ENCODE measurements around the gene ZNF599.

The ZNF599 gene

DNA sequence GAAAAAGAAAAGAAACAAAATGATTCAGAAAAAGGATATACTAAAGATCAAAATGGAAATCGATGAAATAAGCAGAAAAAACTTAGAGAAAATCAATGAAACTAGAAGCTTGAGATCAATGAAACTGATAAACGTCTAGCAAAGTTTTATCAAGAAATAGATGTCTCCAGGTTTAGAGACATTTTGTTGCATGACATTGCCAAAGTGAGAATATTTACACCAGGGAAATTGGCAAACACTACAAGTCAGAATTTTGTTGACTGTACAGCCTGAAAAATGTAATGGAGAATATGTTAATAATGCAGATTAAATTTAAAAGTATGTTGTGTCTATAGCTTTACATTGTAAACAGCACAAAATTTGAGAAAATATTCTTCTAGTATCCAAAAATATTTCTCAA is 5.3 kb upstream of the ZNF599 start:
- TF ChIP-seq EZH2 (IDR thresholded peaks at IDR 0.05; ENCODE audit: borderline replicate concordance, low read depth, low read length, severe bottlenecking) = no peak
- TF ChIP-seq CTCF (IDR thresholded peaks at IDR 0.05; ENCODE audit: borderline replicate concordance, extremely low read depth, low read length, poor library complexity, severe bottlenecking) = no peak
- Histone ChIP-seq H3K9ac (ENCODE audit: low read depth, low read length) (no peak overlapping the region), H3K4me2 (ENCODE audit: insufficient read depth, low read length) (no peak overlapping the region), H3K27ac (ENCODE audit: low read length) (no peak overlapping the region), H3K36me3 (ENCODE audit: insufficient read depth, low read length) (no peaks in the 10 kb centered on the region), H4K20me1 (ENCODE audit: insufficient read depth, low read length) (no peaks in the 10 kb centered on the region), H3K4me3 (ENCODE audit: low read depth in 1 of 2, low read length in 2 of 2) (no peak overlapping the region), H3K9me3 (ENCODE audit: insufficient read depth, low read length, severe bottlenecking) (peaks cover 3% of the 10 kb centered on the region), H3K4me1 (ENCODE audit: insufficient read depth, low read length) (peaks cover 3% of the 10 kb centered on the region; the same call in 1 of the 2 replicates), H2AFZ (ENCODE audit: low read depth, low read length) (no peak overlapping the region), H3K79me2 (ENCODE audit: insufficient read depth, low read length) (no peaks in the 10 kb centered on the region), H3K27me3 (ENCODE audit: insufficient read depth, low read length, poor library complexity) (peaks cover 7% of the 10 kb centered on the region)
- DNase-seq (no peak), ATAC-seq (ENCODE audit: insufficient read depth, low read depth) (no peak)

- peaks cover 7% of the 10 kb centered on the region for H3K27me3 ChIP-seq (ENCODE audit: insufficient read depth, low read length, poor library complexity)
- no peak overlapping the region for H3K4me2 ChIP-seq (ENCODE audit: insufficient read depth, low read length)
- no peak overlapping the region for H3K4me3 ChIP-seq (ENCODE audit: low read depth in 1 of 2, low read length in 2 of 2)
- H3K9ac ChIP-seq (ENCODE audit: low read depth, low read length) = no peak overlapping the region
- H4K20me1 ChIP-seq (ENCODE audit: insufficient read depth, low read length) = no peaks in the 10 kb centered on the region
- H3K9me3 ChIP-seq (ENCODE audit: insufficient read depth, low read length, severe bottlenecking) = peaks cover 3% of the 10 kb centered on the region
- H3K79me2 ChIP-seq (ENCODE audit: insufficient read depth, low read length) = peaks cover 18% of the 10 kb centered on the region
- H3K27ac ChIP-seq (ENCODE audit: low read length) = no peak overlapping the region
- H3K4me1 ChIP-seq (ENCODE audit: insufficient read depth, low read length) = peaks cover 18% of the 10 kb centered on the region
- DNase-seq (no peak), ATAC-seq (ENCODE audit: insufficient read depth, low read depth) (no peak)
- no peak overlapping the region for H2AFZ ChIP-seq (ENCODE audit: low read depth, low read length)
- peaks cover 8% of the 10 kb centered on the region; the same call in 1 of the 2 replicates for H3K36me3 ChIP-seq (ENCODE audit: insufficient read depth, low read length)
- TF ChIP-seq EZH2 (IDR thresholded peaks at IDR 0.05; ENCODE audit: borderline replicate concordance, low read depth, low read length, severe bottlenecking) = no peak
- no peak for TF ChIP-seq CTCF (IDR thresholded peaks at IDR 0.05; ENCODE audit: borderline replicate concordance, extremely low read depth, low read length, poor library complexity, severe bottlenecking)
Measured at GRCh38 chr19:34774857-34775256, 1.8 kb upstream of the ZNF599 start.

GRCh38 chr19:34773555-34773864 is 495 bp upstream of the ZNF599 start:
- H3K4me1 ChIP-seq (ENCODE audit: insufficient read depth, low read length) = peaks cover 18% of the 10 kb centered on the region
- no peaks in the 10 kb centered on the region for H3K27me3 ChIP-seq (ENCODE audit: insufficient read depth, low read length, poor library complexity)
- 0 out of 2 replicates have a peak overlapping the region, but pooled peaks have one; percentile 73 for H3K9ac ChIP-seq (ENCODE audit: low read depth, low read length)
- H2AFZ ChIP-seq (ENCODE audit: low read depth, low read length) = peak overlapping the region; percentile 90
- no peak for ATAC-seq (ENCODE audit: insufficient read depth, low read depth)
- DNase-seq = no peak
- peaks cover 3% of the 10 kb centered on the region for H3K9me3 ChIP-seq (ENCODE audit: insufficient read depth, low read length, severe bottlenecking)
- H3K79me2 ChIP-seq (ENCODE audit: insufficient read depth, low read length) = peaks cover 18% of the 10 kb centered on the region
- no peak overlapping the region for H3K27ac ChIP-seq (ENCODE audit: low read length)
- H3K4me3 ChIP-seq (ENCODE audit: low read depth in 1 of 2, low read length in 2 of 2) = peak overlapping the region; percentile 53 to 78; a peak in 3 of 4 replicates
- H3K4me2 ChIP-seq (ENCODE audit: insufficient read depth, low read length) = peak overlapping the region; percentile 86
- peaks cover 20% of the 10 kb centered on the region for H3K36me3 ChIP-seq (ENCODE audit: insufficient read depth, low read length)
- H4K20me1 ChIP-seq (ENCODE audit: insufficient read depth, low read length) = no peaks in the 10 kb centered on the region
- TF ChIP-seq EZH2 (IDR thresholded peaks at IDR 0.05; ENCODE audit: borderline replicate concordance, low read depth, low read length, severe bottlenecking) (no peak), CTCF (IDR thresholded peaks at IDR 0.05; ENCODE audit: borderline replicate concordance, extremely low read depth, low read length, poor library complexity, severe bottlenecking) (no peak)

DNA sequence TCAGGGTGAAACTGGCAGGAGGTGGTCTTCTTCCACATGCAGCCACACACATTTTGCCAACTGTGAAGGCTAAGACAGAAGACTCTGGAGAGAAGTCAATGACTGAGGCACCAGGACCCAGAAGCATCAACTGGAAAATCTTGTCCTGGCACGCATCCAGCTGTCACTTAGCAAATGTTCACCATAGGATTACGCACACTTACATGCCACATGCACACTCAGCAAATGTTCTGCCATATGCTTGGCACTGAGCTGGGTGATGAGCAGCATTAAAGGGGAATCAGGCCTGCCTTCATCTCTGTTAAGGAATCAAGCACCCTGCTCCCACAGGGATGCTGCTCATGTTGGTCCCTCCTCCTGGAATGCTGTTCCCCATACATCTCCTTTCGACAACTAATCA is 5.1 kb downstream of the ZNF599 start:
- no peaks in the 10 kb centered on the region for H3K27me3 ChIP-seq (ENCODE audit: insufficient read depth, low read length, poor library complexity)
- peaks cover 8% of the 10 kb centered on the region for H3K9me3 ChIP-seq (ENCODE audit: insufficient read depth, low read length, severe bottlenecking)

More for the DNA sequence above, 5.1 kb downstream of the ZNF599 start:
- peaks cover 72% of the 10 kb centered on the region for H3K36me3 ChIP-seq (ENCODE audit: insufficient read depth, low read length)
- no peak overlapping the region for H3K27ac ChIP-seq (ENCODE audit: low read length)
- TF ChIP-seq CTCF (IDR thresholded peaks at IDR 0.05; ENCODE audit: borderline replicate concordance, extremely low read depth, low read length, poor library complexity, severe bottlenecking) (no peak), EZH2 (IDR thresholded peaks at IDR 0.05; ENCODE audit: borderline replicate concordance, low read depth, low read length, severe bottlenecking) (no peak)
- no peak overlapping the region for H3K9ac ChIP-seq (ENCODE audit: low read depth, low read length)
- peaks cover 17% of the 10 kb centered on the region for H3K79me2 ChIP-seq (ENCODE audit: insufficient read depth, low read length)
- peaks cover 13% of the 10 kb centered on the region for H3K4me1 ChIP-seq (ENCODE audit: insufficient read depth, low read length)
- no peak overlapping the region for H3K4me3 ChIP-seq (ENCODE audit: low read depth in 1 of 2, low read length in 2 of 2)
- no peaks in the 10 kb centered on the region for H4K20me1 ChIP-seq (ENCODE audit: insufficient read depth, low read length)
- ATAC-seq (ENCODE audit: insufficient read depth, low read depth) (no peak), DNase-seq (no peak)
- H2AFZ ChIP-seq (ENCODE audit: low read depth, low read length) = no peak overlapping the region
- no peak overlapping the region for H3K4me2 ChIP-seq (ENCODE audit: insufficient read depth, low read length)

Measured in DND-41 (cell line).